Measurements from ENCODE around the gene SERGEF.

SERGEF gene

GRCh38 chr11:17950644-17951043 lies 62.2 kb downstream of the SERGEF start:
- no peak for DNase-seq

GRCh38 chr11:17948296-17948695 lies 64.6 kb downstream of the SERGEF start:
- DNase-seq, result no peak

GRCh38 chr11:17939542-17939941 lies 73.3 kb downstream of the SERGEF start:
- no peak for DNase-seq

- DNase-seq, result no peak
Measured at GRCh38 chr11:17936790-17937189, 76.1 kb downstream of the SERGEF start.

GRCh38 chr11:17934194-17934593 lies 78.7 kb downstream of the SERGEF start:
- DNase-seq, result no peak

DNA sequence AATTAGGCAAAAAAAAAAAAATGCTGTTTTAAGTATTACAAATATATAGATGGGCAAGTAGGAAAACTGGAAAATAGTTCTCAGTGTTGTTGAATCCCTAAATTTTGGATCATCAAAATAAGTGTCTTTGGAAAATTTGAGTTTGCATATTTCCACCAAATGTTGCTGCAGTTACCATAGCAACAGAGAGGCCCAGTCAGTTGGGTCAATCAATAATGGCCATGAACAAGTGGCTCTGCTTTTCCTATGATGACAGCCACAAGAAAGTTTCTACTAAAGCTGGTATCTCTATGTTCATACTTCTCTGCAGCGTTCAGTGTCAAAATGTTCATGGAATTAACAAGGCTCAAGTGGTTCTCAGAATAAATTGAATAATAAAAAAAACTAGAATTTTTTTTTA lies 79.1 kb downstream of the SERGEF start:
- DNase-seq, result no peak

GRCh38 chr11:17932472-17932871 lies 80.4 kb downstream of the SERGEF start:
- DNase-seq, result no peak

DNA sequence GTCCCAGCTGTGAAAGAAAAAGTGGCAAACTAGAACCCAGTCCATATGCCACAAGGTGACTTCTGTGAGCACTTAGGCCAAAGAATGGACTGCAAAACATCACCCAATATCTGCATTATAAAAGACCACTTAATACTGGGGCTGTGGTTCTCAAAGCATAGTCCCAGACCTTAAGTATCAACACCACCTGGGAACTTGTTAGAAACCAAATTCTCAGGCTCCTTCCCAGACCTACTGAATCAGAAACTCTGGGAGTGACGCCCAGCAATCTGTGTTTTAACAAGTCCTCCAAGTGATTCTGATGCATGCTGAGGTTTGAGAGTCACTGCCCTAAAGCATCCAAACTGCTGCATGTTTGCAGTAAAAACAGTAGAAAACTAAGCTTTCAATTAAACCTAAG lies 81.3 kb downstream of the SERGEF start:
- no peak for DNase-seq

GRCh38 chr11:17930544-17931125 lies 82.2 kb downstream of the SERGEF start:
- no peak for DNase-seq

GRCh38 chr11:17929171-17929570 lies 83.7 kb downstream of the SERGEF start:
- DNase-seq, result no peak

DNA sequence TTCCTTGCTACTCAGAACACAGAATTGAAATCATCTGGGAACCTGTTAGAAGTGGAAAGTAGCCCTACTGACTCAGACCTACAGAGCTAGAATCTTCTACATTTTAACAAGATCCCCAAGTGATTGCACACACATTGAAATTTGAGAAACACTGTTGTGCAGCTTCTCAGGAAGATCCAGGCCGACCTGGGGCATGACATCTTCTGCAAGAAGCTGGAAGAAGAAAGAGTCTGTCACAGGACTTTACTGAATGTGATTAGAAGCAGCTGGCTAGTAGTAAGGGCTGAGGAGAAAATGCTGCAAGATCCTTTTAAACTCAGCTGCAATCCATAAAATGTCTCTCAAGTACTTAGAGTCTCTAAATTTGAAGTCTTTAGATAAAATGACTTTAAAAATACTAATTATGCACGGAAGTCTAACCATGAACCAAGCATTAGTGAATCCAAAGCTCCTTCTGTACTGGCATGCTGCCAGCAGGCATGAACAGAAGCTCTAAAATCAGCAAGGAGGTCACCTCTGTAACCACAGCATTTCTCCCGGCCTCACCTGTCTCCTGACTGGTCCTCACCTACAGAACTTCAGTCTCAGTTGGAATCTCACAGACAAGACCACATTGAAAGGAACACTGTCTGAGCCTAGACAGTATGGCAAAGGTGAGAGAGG lies 85.0 kb downstream of the SERGEF start:
- DNase-seq, result no peak

DNA sequence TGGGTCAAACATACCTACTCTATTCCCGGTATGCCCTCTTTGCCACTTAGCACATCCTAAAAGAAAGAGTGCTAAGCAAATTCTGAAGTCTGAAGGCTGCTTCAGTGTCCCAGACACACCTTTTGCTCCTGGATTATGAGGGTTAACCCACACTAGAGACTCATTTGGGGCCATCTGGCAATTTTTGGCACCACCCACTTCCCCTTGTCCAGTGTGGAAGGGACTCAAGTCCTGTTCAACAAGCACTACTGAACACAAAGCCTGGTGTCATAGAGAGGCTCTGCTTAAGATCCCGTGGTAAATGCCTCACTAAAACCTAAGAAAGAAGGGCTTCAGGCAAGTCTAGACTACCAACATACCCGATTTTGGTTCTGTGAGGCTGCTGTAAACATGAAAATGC lies 85.8 kb downstream of the SERGEF start:
- DNase-seq, result no peak

- DNase-seq, result no peak
Measured at GRCh38 chr11:17924713-17925112, 88.1 kb downstream of the SERGEF start.

GRCh38 chr11:17923217-17923616 lies 89.6 kb downstream of the SERGEF start:
- DNase-seq, result no peak

GRCh38 chr11:17922416-17922788 lies 90.4 kb downstream of the SERGEF start:
- DNase-seq, result no peak

GRCh38 chr11:17921659-17922415 lies 91.0 kb downstream of the SERGEF start:
- no peak for DNase-seq

DNA sequence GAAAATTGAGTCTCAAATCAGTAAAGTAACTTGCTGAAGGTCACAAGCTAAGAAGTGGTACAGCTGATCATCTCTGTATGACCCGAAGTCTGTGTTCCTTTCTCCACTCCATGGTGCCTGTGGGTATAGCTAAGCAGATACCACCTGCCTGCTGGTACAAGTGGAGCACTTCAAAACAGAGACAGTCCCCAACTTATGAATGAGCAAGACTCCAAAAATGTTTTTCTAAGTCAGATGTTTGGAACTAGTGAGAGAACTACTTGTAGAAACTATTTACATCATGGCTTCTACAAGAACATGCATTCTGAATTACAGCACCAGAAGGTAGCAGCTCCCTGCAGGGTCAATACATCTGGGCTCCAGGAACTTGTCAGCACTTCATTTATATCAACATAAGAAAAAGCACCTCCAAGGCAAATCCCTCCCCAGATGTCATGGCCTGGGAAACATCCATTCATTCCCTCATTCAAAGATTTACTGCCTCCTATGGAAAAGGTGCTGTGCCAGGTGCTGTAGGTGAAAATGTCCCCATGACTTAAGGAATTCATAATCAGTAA lies 94.7 kb downstream of the SERGEF start:
- DNase-seq, result no peak

DNA sequence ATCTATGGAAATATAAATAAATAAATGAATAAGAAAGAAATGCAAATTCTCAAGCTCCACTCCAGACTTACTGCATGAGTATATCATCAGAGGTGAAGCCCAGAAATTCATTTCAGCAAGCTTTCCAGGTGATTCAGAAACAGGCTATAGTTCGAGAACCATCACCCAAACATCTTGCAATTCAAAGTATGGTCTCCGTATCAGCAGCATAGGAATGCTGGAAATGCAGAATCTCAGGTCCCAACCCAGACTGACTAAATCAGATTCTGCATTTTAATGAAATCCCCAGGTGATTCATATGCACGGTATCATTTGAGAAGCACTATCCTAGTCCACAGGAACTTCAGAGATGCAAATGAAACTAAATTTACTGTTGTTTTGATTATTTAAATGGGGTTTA lies 95.3 kb downstream of the SERGEF start:
- no peak for DNase-seq

GRCh38 chr11:17915500-17916143 lies 97.2 kb downstream of the SERGEF start:
- DNase-seq, result no peak

- no peak for DNase-seq
Measured at GRCh38 chr11:17914957-17915356, 97.9 kb downstream of the SERGEF start.

- DNase-seq, result no peak
Measured at GRCh38 chr11:17907046-17907445, 105.8 kb downstream of the SERGEF start.

DNA sequence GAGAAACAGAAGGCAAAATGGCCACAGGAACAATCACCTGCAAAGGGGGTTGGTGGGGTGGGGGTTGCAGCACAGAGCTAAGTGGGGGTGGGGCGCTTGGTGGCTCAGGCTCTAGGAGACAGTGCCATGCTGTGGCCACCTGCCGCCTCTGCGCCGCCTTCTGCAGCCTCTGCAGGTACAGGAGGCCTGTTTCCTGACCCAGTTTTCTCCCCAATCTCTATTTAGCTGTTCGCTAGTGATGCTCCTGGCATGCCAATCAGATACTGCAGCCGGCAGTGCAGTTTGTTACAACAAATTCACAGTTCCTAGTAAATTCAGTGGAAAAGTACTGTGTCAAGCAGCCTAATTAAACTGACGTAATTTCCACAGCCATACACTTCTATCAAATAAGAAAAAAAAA lies 106.4 kb downstream of the SERGEF start:
- no peak for DNase-seq

GRCh38 chr11:17905477-17905876 lies 107.4 kb downstream of the SERGEF start:
- DNase-seq, result no peak

DNA sequence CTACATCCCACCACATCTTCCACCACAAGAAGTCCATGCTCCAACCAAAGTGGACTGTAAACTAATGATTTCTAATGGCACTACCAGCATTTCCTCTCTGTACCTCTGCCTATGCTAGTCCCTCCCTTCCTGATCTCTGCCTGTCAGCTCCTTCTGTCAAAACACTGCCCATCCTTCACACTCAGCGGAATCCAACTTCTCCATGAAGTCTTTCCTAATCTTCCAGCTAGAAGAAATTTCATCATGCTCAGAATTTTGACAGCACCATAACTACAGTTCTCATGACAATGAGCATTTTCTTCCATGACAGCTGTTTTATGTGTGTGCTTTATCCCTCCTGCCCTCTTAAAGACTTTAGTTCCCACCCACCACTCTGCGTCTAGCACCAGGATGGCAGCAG lies 111.4 kb downstream of the SERGEF start:
- DNase-seq, result no peak

Measured in NCI-H1092 (cell line).